ENCODE measurements around the gene LRRC23. TPM values are rescaled to one million over a fixed set of nuclear protein-coding genes. Genes with fewer than 3 reads are reported as not detected.
A peak's percentile ranks its signal among the peaks of the same experiment; 100 is the strongest.

Gene LRRC23
- total RNA-seq, 1 experiment from 2014 or later = 8.0 TPM

GRCh38 chr12:6867413-6868210 lies 37.0 kb upstream of the LRRC23 start, which contains the start of gene TPI1:
Gene TPI1, plus strand, starts transcription at chr12:6867531. Its CDS starts 36 bp downstream, at chr12:6867567.
- Histone ChIP-seq H3K9me3 (ENCODE audit: control insufficient read depth in 1 of 2, insufficient read depth in 1 of 2, low read depth in 1 of 2, low read length in 2 of 2) (no peaks in the 10 kb centered on the region), H3K79me2 (ENCODE audit: insufficient read depth, low read length) (peaks cover 53% of the 10 kb centered on the region), H3K9ac (ENCODE audit: low read length) (peak within 1 kb of the TSS; percentile 99), H2AFZ (ENCODE audit: low read depth, low read length, poor library complexity, severe bottlenecking) (no peak within 1 kb of the TSS), H4K20me1 (ENCODE audit: insufficient read depth) (peaks cover 12% of the 10 kb centered on the region; the same call in 1 of the 2 replicates), H3K27ac (ENCODE audit: low read depth, low read length) (peak within 1 kb of the TSS; percentile 96), H3K4me2 (ENCODE audit: low read length) (peak within 1 kb of the TSS; percentile 92), H3K9me2 (ENCODE audit: insufficient read depth) (no peaks in the 10 kb centered on the region), H3K4me3 (replicated peaks in 1 of 2; ENCODE audit: low read depth in 1 of 2, low read length in 2 of 2) (peak within 1 kb of the TSS; percentile 97 to 99), H3K36me3 (ENCODE audit: control insufficient read depth in 1 of 2, insufficient read depth in 2 of 2, low read length in 2 of 2) (peaks cover 21 to 47% of the 10 kb centered on the region in 2 experiments; a peak in 3 of 4 replicates), H3K4me1 (ENCODE audit: control insufficient read depth in 1 of 2, insufficient read depth in 2 of 2, low read length in 2 of 2) (peaks cover 33 to 61% of the 10 kb centered on the region in 2 experiments), H3K27me3 (ENCODE audit: insufficient read depth, low read length) (no peaks in the 10 kb centered on the region)
- POLR2A ChIA-PET = interaction anchor here (0.6 to 10.9 kb wide), 19 partner anchors 9 to 1911 kb away, joined by 3 to 186 read pairs (median 7); partner anchors contain the start of genes C12orf57, CDCA3, COPS7A and MLF2
- ATAC-seq (peak; percentile 73), DNase-seq (ENCODE audit: low read depth, low spot score) (no peak)
- RAD21 ChIA-PET (ENCODE audit: low non-redundant PET in 1 of 2, low total read pairs in 2 of 2, uncharacterized antibody in 2 of 2, unreplicated experiment in 2 of 2) = interaction anchor here in 1 of 2 experiments (0.5 to 0.6 kb wide), 2 partner anchors 80 to 291 kb away, joined by 4 read pairs; no protein-coding TSS in a partner anchor
- CTCF ChIA-PET = interaction anchor here (1.0 to 2.9 kb wide), 3 partner anchors 16 to 245 kb away, joined by 3 to 26 read pairs (median 7); partner anchors contain the start of genes CDCA3, MLF2 and USP5
- intact Hi-C loops (cut with micrococcal nuclease) = no loop called here
- no TSS peak for BruUV-seq (replicated peaks)
- no peak for TF ChIP-seq TCF7L2 (IDR thresholded peaks at IDR 0.05; ENCODE audit: borderline replicate concordance, extremely low read depth, insufficient read depth, insufficient read length)
- peak; percentile 88; the same call in 1 of the 2 replicates for TF ChIP-seq ZFX (IDR thresholded peaks at IDR 0.05)
- peak; percentile 79 for TF ChIP-seq YY1 (IDR thresholded peaks at IDR 0.05; ENCODE audit: extremely low read depth, insufficient replicate concordance, low read depth, low read length)
- peak; percentile 99 for TF ChIP-seq POLR2AphosphoS5 (IDR thresholded peaks at IDR 0.05; ENCODE audit: low read depth, low read length)
- TF ChIP-seq POLR2A (IDR thresholded peaks at IDR 0.05; ENCODE audit: borderline replicate concordance, extremely low read depth, insufficient read depth, insufficient read length) = peak; percentile 99
- TF ChIP-seq SIN3A (IDR thresholded peaks at IDR 0.05; ENCODE audit: low read depth) = no peak

All from HCT116 (cell line).